RWPE1 (cell line): Measurements from ENCODE around the gene ARSG.

Experiments used
- CTCF ChIA-PET: fragments of 350-600 bp; sonication (Branson Sonifier 250); formaldehyde crosslinking; extraction: SDS; loops from one replicate; lab custom pipeline; 2021; lab: Yijun Ruan, JAX
- POLR2A ChIA-PET: fragments of 400-600 bp; formaldehyde crosslinking; extraction: SDS; loops from one replicate; lab custom pipeline; 2020; ENCODE audit warnings: antibody characterized with exemption; ENCODE audit not compliant: low non-redundant PET; lab: Yijun Ruan, JAX
- DNase-seq: peaks from one replicate; pipeline ENCODE4 v3.0.0; 2012; ENCODE audit warnings: low spot score
- H3K27ac ChIP-seq: fragments of 450-650 bp; 2 replicates; pipeline ENCODE4 v1.5.1; 2017
- CTCF ChIP-seq: fragments of 450-650 bp; conservative IDR thresholded peaks from 2 replicates; pipeline ENCODE4 v1.5.1; 2017; ENCODE audit warnings: low read depth, mild to moderate bottlenecking

Gene ARSG

DNA sequence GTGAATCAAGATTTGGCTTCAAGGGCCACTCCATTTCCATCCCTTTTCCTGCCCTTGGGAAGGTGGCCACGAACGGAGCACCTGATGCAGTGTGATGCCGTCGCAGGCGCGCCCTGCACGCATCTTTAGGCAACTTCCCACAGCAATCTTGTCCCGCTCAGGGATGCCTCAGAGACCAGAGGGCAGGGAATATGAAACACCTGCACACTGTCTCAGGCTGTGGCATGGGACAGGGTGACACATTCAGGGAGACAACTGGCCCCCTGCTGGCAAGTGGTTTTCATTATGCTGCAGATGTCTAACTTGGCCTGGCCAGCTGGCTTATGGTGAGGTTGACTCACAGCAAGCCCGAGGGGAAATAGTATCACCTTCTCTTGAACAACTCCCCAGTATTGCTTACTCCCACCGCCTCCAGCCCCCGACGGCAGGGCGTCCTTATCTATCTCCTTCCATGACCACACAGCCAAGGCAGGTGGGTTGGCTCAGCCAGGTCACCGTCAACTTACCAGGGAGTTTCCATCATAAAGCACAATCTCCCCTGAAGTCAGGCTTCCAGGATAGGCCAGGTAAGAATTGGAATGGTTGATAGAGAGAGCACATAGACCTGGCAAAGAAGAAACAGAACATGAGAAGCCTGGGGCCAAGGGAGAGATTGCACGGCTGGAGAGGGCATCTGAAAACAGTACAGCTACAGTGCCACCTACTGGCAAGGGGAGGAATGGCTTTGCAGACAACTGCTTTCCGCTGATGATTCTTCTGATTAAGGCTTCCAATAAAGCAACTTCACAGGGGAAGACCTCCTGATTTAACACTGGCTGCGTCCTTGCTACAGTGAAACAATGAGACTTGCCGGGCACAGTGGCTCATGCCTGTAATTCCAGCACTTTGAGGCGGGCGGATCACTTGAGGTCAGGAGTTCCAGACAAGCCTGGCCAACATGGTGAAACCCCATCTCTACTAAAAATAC, 144.9 kb downstream of the ARSG start:
- peak; percentile 95 for TF ChIP-seq CTCF
- CTCF ChIA-PET, result interaction anchor here (0.6 to 1.4 kb wide), 11 partner anchors 8 to 633 kb away, joined by 3 to 4 read pairs (median 3); partner anchors contain the start of gene AMZ2
- DNase-seq, result peak; percentile 61
- H3K27ac ChIP-seq, result peak overlapping the region; percentile 21; the same call in 1 of the 2 replicates
- POLR2A ChIA-PET, result interaction anchor here (0.9 kb wide), 1 partner anchor 21 kb away, joined by 6 read pairs; the partner anchor contains the start of gene WIPI1

- TF ChIP-seq CTCF, result no peak
- DNase-seq, result no peak
- ChIA-PET CTCF (no interaction called here), POLR2A (no interaction called here)
- H3K27ac ChIP-seq, result no peak overlapping the region
These were observed 146.9 kb downstream of the ARSG start for GRCh38 chr17:68437979-68438822.

DNA sequence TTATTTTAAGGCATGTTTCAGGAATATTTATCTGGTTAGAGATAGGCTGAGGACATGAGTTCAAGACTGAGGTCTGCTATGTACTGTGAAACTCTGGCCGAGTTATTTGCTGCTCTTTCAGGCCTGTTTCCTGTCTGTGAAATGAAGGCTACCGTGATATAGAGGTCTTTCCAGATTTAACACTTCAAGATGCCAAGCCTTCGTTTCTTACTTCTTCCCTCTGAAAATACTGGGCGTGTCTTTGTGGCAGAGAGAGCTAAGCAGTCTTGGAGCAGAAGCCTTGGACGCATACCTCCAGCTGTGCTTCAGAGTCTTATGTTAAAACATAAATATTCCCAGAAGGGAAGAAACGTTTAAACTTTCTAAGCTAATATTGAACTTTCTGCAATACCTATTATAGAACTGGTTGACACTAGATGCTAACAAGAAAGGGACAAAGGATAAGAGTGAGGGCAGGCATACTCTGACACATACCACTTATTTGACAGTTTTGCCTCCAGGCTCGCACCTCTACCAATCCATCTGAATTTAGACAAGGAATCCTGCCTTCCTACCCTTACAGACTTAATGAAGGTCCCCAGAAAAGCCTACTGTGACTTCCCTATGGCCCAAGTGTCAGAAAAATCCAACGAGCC, 148.5 kb downstream of the ARSG start:
- no peak for TF ChIP-seq CTCF
- DNase-seq, result no peak
- ChIA-PET POLR2A (no interaction called here), CTCF (interaction anchor here (0.5 to 1.0 kb wide), 3 partner anchors 178 to 267 kb away, joined by 3 to 4 read pairs (median 4); no protein-coding TSS in a partner anchor)
- no peak overlapping the region for H3K27ac ChIP-seq

- no peak overlapping the region for H3K27ac ChIP-seq
- ChIA-PET CTCF (interaction anchor here (0.9 to 1.0 kb wide), 2 partner anchors 186 to 268 kb away, joined by 3 to 4 read pairs; no protein-coding TSS in a partner anchor), POLR2A (no interaction called here)
- DNase-seq, result no peak
- TF ChIP-seq CTCF, result no peak
These were observed 149.2 kb downstream of the ARSG start for GRCh38 chr17:68440526-68440925.

- no peak overlapping the region for H3K27ac ChIP-seq
- CTCF ChIA-PET, result no interaction called here
- POLR2A ChIA-PET, result no interaction called here
- TF ChIP-seq CTCF, result no peak
- DNase-seq, result no peak
These were observed 149.9 kb downstream of the ARSG start for GRCh38 chr17:68441070-68441770.
